SH-SY5Y (cell line): Measurements from ENCODE around the gene ZBTB38.

Experiments used
- GATA2 ChIP-seq: IDR thresholded peaks from 2 replicates; pipeline ENCODE4 v1.6.1; 2011; ENCODE audit warnings: mild to moderate bottlenecking, low read depth, low read length
- GATA3 ChIP-seq: IDR thresholded peaks from 2 replicates; pipeline ENCODE4 v1.6.1; 2011; ENCODE audit warnings: low read depth, mild to moderate bottlenecking, low read length, moderate library complexity

DNA sequence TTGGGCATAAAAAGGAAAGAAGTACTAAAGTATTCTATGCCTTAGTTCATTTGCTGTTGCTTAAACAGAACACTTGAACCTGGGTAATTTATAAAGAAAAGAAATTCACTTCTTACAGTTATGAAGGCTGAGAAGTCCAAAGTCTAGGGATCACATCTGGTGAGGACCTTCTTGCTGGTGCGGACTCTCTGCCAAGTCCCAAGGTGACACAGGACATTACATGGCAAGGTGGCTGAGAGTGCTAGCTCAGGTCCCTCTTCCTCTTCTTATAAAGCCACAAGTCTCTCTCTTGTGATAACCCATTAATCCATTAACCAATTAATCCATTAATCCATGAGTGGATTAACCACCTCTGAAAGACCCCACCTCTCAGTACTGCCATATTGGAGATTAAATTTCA is 3.1 kb upstream of the ZBTB38 start:
- TF ChIP-seq GATA2 (no peak), GATA3 (no peak)
